B cell (primary cell): Measurements from ENCODE around the gene TANGO6. TPM values are rescaled to one million over a fixed set of nuclear protein-coding genes. Genes with fewer than 3 reads are reported as not detected.

Experiments used
- ATAC-seq: fragments of 200-7000 bp; cut with Tn5 transposase; one replicate; pipeline ENCODE4 v1.10.0; 2021; ENCODE audit warnings: low read depth, mild to moderate bottlenecking, moderate number of reproducible peaks, moderate library complexity
- CTCF ChIA-PET: fragments of 350-600 bp; sonication (Branson Sonifier 250); formaldehyde crosslinking; loops from one replicate; lab custom pipeline; 2021; ENCODE audit warnings: antibody characterized with exemption, inconsistent platforms; lab: Charles Lee
- POLR2A ChIA-PET: fragments of 350-600 bp; sonication (Branson Sonifier 250); formaldehyde crosslinking; loops from one replicate; lab custom pipeline; 2021; ENCODE audit warnings: antibody characterized with exemption; lab: Charles Lee
- DNase-seq: peaks from one replicate; pipeline ENCODE4 v3.0.0; 2013
- H2AFZ ChIP-seq: 2 replicates; pipeline ENCODE4 v1.6.1; 2012; ENCODE audit warnings: mild to moderate bottlenecking, low read depth, low read length; ENCODE audit not compliant: insufficient read depth, poor library complexity, severe bottlenecking
- H3K27ac ChIP-seq, 2 donors: 1 replicate in 1 of 2; 2 replicates in 1 of 2; pipeline ENCODE4 v1.5.1; 2012 to 2013; ENCODE audit warnings: low read length in 2 of 2, mild to moderate bottlenecking in 2 of 2, moderate library complexity in 1 of 2
- H3K27me3 ChIP-seq, 4 experiments: fragments of 200-600 bp in 1 of 4; sonication (generic) in 1 of 4; replicated peaks in 1 of 4; 1 replicate in 2 of 4; 2 replicates in 2 of 4; pipeline versions ENCODE4 v1.6.1 to v1.7.0; 2013 to 2016; ENCODE audit warnings: low read length in 3 of 4, mild to moderate bottlenecking in 2 of 4, mixed read lengths in 1 of 4, moderate library complexity in 1 of 4; ENCODE audit not compliant: insufficient read depth in 4 of 4, control insufficient read depth in 3 of 4; ENCODE audit errors: control extremely low read depth in 1 of 4
- H3K36me3 ChIP-seq, 2 experiments: replicated peaks in 1 of 2; 1 replicate in 1 of 2; 2 replicates in 1 of 2; pipeline versions ENCODE4 v1.6.1 to v1.7.1; 2013; ENCODE audit warnings: low read length in 1 of 2; ENCODE audit not compliant: insufficient read depth in 2 of 2, control insufficient read depth in 1 of 2; ENCODE audit errors: control extremely low read depth in 1 of 2, extremely low read depth in 1 of 2
- H3K4me1 ChIP-seq, 2 donors: fragments of 200-600 bp in 1 of 2; sonication (generic) in 1 of 2; 1 replicate in 1 of 2; 2 replicates in 1 of 2; pipeline versions ENCODE4 v1.5.1 to v1.6.1; 2013 to 2017; ENCODE audit warnings: low read length in 2 of 2; ENCODE audit not compliant: control insufficient read depth in 2 of 2, insufficient read depth in 2 of 2
- H3K4me2 ChIP-seq: replicated peaks from 2 replicates; pipeline ENCODE3; 2012; ENCODE audit warnings: mild to moderate bottlenecking, low read depth, low read length; ENCODE audit not compliant: poor library complexity, severe bottlenecking
- H3K4me3 ChIP-seq, 5 experiments: fragments of 200-600 bp in 1 of 5; sonication (generic) in 1 of 5; 1 replicate in 3 of 5; 2 replicates in 2 of 5; pipeline versions ENCODE4 v1.5.1 to v1.7.0; 2011 to 2016; ENCODE audit warnings: low read length in 4 of 5, mild to moderate bottlenecking in 4 of 5, low read depth in 2 of 5, control low read depth in 1 of 5, moderate library complexity in 1 of 5; ENCODE audit not compliant: insufficient read depth in 1 of 5; ENCODE audit errors: control extremely low read depth in 1 of 5, extremely low read depth in 1 of 5
- H3K79me2 ChIP-seq: fragments of 200-600 bp; sonication (generic); one replicate; pipeline ENCODE4 v1.6.0; 2016; ENCODE audit warnings: low read length; ENCODE audit not compliant: control insufficient read depth, insufficient read depth
- H3K9ac ChIP-seq: fragments of 200-600 bp; sonication (generic); 2 replicates; pipeline ENCODE4 v1.6.1; 2017; ENCODE audit warnings: mild to moderate bottlenecking, low read length, moderate library complexity
- H3K9me3 ChIP-seq, 3 donors: one replicate each; pipeline versions ENCODE4 v1.6.1 to v1.7.1; 2013; ENCODE audit warnings: low read length in 2 of 3; ENCODE audit not compliant: control insufficient read depth in 2 of 3, insufficient read depth in 1 of 3; ENCODE audit errors: control extremely low read depth in 1 of 3
- H4K20me1 ChIP-seq: 2 replicates; pipeline ENCODE4 v1.6.0; 2012; ENCODE audit warnings: mild to moderate bottlenecking, low read length; ENCODE audit not compliant: insufficient read depth, control insufficient read depth, poor library complexity, severe bottlenecking
- H3K27ac Mint-ChIP-seq: one replicate; pipeline ENCODE4 v1.8.0; 2021; ENCODE audit warnings: mixed read lengths
- H3K27me3 Mint-ChIP-seq: one replicate; pipeline ENCODE4 v1.8.0; 2021; ENCODE audit warnings: mixed read lengths
- H3K4me1 Mint-ChIP-seq: one replicate; pipeline ENCODE4 v1.8.0; 2021; ENCODE audit warnings: mixed read lengths
- H3K4me3 Mint-ChIP-seq: one replicate; pipeline ENCODE4 v1.8.0; 2021; ENCODE audit warnings: mixed read lengths
- H3K9me3 Mint-ChIP-seq: one replicate; pipeline ENCODE4 v1.8.0; 2022; ENCODE audit warnings: mixed read lengths; ENCODE audit not compliant: insufficient read depth
- EZH2 ChIP-seq: IDR thresholded peaks from 2 replicates; pipeline ENCODE4 v1.6.1; 2012; ENCODE audit warnings: borderline replicate concordance, low read depth, mild to moderate bottlenecking, moderate library complexity, low read length; ENCODE audit not compliant: insufficient read depth, poor library complexity, severe bottlenecking
- WGBS: methylation state at CpG from one replicate; pipeline ENCODE4 v1.1.5; 2013; ENCODE audit warnings: missing lambda C conversion rate; ENCODE audit not compliant: insufficient coverage; 5-methylcytosine and 5-hydroxymethylcytosine counted together
- intact Hi-C: fragments of 100-400 bp; cut with micrococcal nuclease; formaldehyde crosslinking; loops from one replicate; pipeline ENCODE4 v1.10.0; 2022
- polyA plus RNA-seq: library from polyadenylated mRNA; depleted of rRNA; stranded (reverse); fragments of >200 nt; gene quantifications from 2 replicates; pipeline ENCODE4 v1.2.3, GENCODE V29; 2012
- total RNA-seq, 2 donors: library from RNA; stranded (reverse); fragments of 120-200 nt in 1 of 2; gene quantifications; 1 replicate in 1 of 2; 2 replicates in 1 of 2; pipeline versions ENCODE4 v1.2.3 to v1.2.4, GENCODE V29; 2013 to 2022
- TF ChIP-seq, protein P1 (sequence below): fragments of 200-600 bp; IDR thresholded peaks from one replicate; pipeline ENCODE4 v1.8.0; 2022; ENCODE audit warnings: antibody characterized with exemption, mild to moderate bottlenecking

TANGO6 gene
- total and polyA plus RNA-seq, 2 donors (not counting 1 experiment from before 2014, with no cell fraction given), result 8.0 to 42.8 TPM

DNA sequence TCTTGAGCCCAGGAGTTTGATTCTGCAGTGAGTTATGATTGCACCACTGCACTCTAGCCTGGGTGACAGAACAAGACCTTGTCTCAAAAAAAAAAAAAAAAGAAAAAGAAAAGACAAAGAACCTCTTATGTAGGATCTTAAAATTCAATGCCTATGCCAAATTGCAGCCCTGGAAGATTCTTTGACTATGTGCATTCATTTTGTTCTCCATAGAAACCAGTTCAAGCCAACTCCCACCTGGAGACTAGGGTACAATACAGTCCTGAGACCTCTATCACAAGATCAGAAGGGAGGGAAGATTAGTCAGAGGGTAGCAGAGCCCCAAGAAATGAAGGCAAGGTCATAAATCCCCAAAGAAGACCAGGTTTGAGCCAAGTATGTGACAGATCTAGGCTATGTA, 171.5 kb downstream of the TANGO6 start:
- no peaks in the 10 kb centered on the region for H3K4me1 ChIP-seq
- no peak overlapping the region for H3K4me3 Mint-ChIP-seq
- no peaks in the 10 kb centered on the region for H3K27me3 Mint-ChIP-seq
- H3K4me3 ChIP-seq, result no peak overlapping the region
- no peaks in the 10 kb centered on the region for H3K27me3 ChIP-seq
- POLR2A ChIA-PET, result no interaction called here
- H3K36me3 ChIP-seq, result no peaks in the 10 kb centered on the region
- H3K9ac ChIP-seq, result no peak overlapping the region
- H2AFZ ChIP-seq, result no peak overlapping the region
- no peaks in the 10 kb centered on the region for H3K4me1 Mint-ChIP-seq
- no peaks in the 10 kb centered on the region for H3K9me3 ChIP-seq
- CTCF ChIA-PET, result no interaction called here
- DNase-seq (no peak), ATAC-seq (no peak)
- no peak overlapping the region for H3K27ac ChIP-seq
- H3K79me2 ChIP-seq, result no peaks in the 10 kb centered on the region
- H3K27ac Mint-ChIP-seq, result no peak overlapping the region
- no peaks in the 10 kb centered on the region for H3K9me3 Mint-ChIP-seq
- H3K4me2 ChIP-seq, result no peak overlapping the region
- no peak for TF ChIP-seq EZH2
- TF ChIP-seq, protein P1, sequence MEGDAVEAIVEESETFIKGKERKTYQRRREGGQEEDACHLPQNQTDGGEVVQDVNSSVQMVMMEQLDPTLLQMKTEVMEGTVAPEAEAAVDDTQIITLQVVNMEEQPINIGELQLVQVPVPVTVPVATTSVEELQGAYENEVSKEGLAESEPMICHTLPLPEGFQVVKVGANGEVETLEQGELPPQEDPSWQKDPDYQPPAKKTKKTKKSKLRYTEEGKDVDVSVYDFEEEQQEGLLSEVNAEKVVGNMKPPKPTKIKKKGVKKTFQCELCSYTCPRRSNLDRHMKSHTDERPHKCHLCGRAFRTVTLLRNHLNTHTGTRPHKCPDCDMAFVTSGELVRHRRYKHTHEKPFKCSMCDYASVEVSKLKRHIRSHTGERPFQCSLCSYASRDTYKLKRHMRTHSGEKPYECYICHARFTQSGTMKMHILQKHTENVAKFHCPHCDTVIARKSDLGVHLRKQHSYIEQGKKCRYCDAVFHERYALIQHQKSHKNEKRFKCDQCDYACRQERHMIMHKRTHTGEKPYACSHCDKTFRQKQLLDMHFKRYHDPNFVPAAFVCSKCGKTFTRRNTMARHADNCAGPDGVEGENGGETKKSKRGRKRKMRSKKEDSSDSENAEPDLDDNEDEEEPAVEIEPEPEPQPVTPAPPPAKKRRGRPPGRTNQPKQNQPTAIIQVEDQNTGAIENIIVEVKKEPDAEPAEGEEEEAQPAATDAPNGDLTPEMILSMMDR, result no peak
- H4K20me1 ChIP-seq, result no peaks in the 10 kb centered on the region
- intact Hi-C loops, result no loop called here

DNA sequence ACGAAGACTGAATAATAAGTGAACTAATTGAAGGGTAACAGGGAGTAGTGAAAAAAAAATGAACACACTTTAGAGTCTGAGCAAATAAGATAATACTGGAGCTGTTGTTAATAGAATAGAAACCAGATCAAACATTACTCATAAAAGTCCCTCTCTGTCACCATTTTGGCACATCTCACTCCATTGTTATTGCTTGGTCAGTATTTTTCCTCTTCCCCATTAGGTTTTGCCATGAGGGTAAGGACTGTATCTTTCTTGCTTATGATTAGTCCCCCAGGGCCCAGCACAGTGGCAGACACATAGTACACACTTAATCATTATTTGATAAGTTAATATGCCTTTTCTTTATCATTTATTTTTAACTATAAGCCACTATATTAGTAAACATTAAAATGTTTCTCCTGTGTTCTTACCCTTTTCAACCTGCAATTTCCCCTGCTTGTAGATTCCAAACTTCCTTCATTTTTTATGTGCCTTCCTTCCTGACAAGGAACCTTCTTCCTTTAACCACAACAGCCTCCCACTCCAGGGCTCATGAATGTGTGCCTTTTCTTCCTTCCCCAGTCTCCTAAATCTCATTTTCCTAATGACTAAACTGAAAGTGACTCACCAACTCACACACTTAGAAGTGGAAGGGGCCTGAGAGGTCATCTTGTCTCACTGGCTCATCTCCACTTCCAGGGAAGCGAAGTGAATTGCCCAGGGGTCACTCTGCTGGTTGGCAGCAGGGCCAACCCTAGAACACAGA, 173.9 kb downstream of the TANGO6 start:
- H3K27ac Mint-ChIP-seq, result no peak overlapping the region
- POLR2A ChIA-PET, result no interaction called here
- no peaks in the 10 kb centered on the region for H4K20me1 ChIP-seq

More for the DNA sequence above, 173.9 kb downstream of the TANGO6 start:
- H3K36me3 ChIP-seq, result peaks cover 0 to 3% of the 10 kb centered on the region in 2 experiments
- Mint-ChIP-seq H3K4me1 (no peaks in the 10 kb centered on the region), H3K9me3 (no peaks in the 10 kb centered on the region), H3K4me3 (no peak overlapping the region), H3K27me3 (no peaks in the 10 kb centered on the region)
- CTCF ChIA-PET, result no interaction called here
- no peak overlapping the region for H3K27ac ChIP-seq
- DNase-seq (no peak), ATAC-seq (no peak)
- no peaks in the 10 kb centered on the region for H3K27me3 ChIP-seq
- no peak overlapping the region for H3K4me2 ChIP-seq
- TF ChIP-seq EZH2, result no peak
- TF ChIP-seq, protein P1, result no peak
- H3K79me2 ChIP-seq, result no peaks in the 10 kb centered on the region
- no peak overlapping the region for H3K9ac ChIP-seq
- no peaks in the 10 kb centered on the region for H3K4me1 ChIP-seq
- intact Hi-C loops, result no loop called here
- WGBS, result 86% methylated on average over 1 of the region's 2 CpGs
- no peak overlapping the region for H2AFZ ChIP-seq
- no peak overlapping the region for H3K4me3 ChIP-seq
- H3K9me3 ChIP-seq, result no peaks in the 10 kb centered on the region
